ENCODE data around the gene ECSIT. TPM values are rescaled to one million over a fixed set of nuclear protein-coding genes. Genes with fewer than 3 reads are reported as not detected.

The ECSIT gene
- polyA plus RNA-seq, 2 of the 4 experiments (the other 2 are of a cell fraction), result 23.0 to 29.7 TPM

DNA sequence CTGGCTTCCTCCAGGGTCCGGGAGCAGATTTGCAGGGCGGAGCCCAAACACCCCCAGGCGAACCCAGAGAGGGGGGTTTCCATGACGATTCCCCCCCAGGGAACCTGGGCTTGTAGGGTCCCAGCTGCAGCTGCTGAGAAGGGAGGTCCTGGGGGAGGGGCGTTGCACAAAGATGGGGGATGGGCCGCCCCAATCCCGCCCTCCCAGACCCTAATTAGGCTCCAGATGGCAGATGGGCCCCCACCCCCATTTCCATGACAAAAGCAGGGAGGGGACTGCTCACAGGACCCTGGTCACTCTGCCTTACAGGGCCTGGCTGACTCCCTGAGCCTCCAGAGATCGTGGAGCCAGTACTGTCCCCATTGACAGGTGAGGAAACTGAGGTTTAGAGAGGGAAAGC is 63.3 kb downstream of the ECSIT start:
- ChIA-PET POLR2A (no interaction called here), CTCF (no interaction called here)
- H3K4me3 ChIP-seq, result no peak overlapping the region
- no peaks in the 10 kb centered on the region for H3K4me1 ChIP-seq
- WGBS (ENCODE audit: missing lambda C conversion rate), result 13% methylated on average over 3 of the region's 8 CpGs
- no peaks in the 10 kb centered on the region for H3K9me3 ChIP-seq
- ATAC-seq, result no peak
- TF ChIP-seq FOSB (CRISPR knock-in tag; IDR thresholded peaks at IDR 0.05) (no peak), TP53 (CRISPR knock-in tag; IDR thresholded peaks at IDR 0.05) (no peak), FOSL2 (IDR thresholded peaks at IDR 0.05) (no peak), FOSL2 (CRISPR knock-in tag; IDR thresholded peaks at IDR 0.05) (no peak), ZSCAN20 (CRISPR knock-in tag; IDR thresholded peaks at IDR 0.05) (no peak), KDM5A (IDR thresholded peaks at IDR 0.05) (no peak), RCOR1 (IDR thresholded peaks at IDR 0.05; ENCODE audit: low read depth, low read length) (no peak), RFX5 (IDR thresholded peaks at IDR 0.05) (no peak), HOXA7 (CRISPR knock-in tag; IDR thresholded peaks at IDR 0.05) (no peak), HOXB13 (CRISPR knock-in tag; IDR thresholded peaks at IDR 0.05; ENCODE audit: low read depth) (no peak), ZC3H11A (IDR thresholded peaks at IDR 0.05) (no peak), POLR2A (IDR thresholded peaks at IDR 0.05; ENCODE audit: low read length) (no peak), RNF2 (IDR thresholded peaks at IDR 0.05; ENCODE audit: borderline replicate concordance, low read depth) (no peak), TFCP2L1 (CRISPR knock-in tag; IDR thresholded peaks at IDR 0.05) (no peak), EP300 (IDR thresholded peaks at IDR 0.05) (no peak), SREBF2 (IDR thresholded peaks at IDR 0.05) (no peak), FOXS1 (CRISPR knock-in tag; IDR thresholded peaks at IDR 0.05) (no peak)
- TF ChIP-seq, protein P1, sequence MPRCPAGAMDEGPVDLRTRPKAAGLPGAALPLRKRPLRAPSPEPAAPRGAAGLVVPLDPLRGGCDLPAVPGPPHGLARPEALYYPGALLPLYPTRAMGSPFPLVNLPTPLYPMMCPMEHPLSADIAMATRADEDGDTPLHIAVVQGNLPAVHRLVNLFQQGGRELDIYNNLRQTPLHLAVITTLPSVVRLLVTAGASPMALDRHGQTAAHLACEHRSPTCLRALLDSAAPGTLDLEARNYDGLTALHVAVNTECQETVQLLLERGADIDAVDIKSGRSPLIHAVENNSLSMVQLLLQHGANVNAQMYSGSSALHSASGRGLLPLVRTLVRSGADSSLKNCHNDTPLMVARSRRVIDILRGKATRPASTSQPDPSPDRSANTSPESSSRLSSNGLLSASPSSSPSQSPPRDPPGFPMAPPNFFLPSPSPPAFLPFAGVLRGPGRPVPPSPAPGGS (IDR thresholded peaks at IDR 0.05), result no peak
- TF ChIP-seq, protein P2, sequence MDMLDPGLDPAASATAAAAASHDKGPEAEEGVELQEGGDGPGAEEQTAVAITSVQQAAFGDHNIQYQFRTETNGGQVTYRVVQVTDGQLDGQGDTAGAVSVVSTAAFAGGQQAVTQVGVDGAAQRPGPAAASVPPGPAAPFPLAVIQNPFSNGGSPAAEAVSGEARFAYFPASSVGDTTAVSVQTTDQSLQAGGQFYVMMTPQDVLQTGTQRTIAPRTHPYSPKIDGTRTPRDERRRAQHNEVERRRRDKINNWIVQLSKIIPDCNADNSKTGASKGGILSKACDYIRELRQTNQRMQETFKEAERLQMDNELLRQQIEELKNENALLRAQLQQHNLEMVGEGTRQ (IDR thresholded peaks at IDR 0.05), result no peak
- no peak overlapping the region for H3K27ac ChIP-seq
- H3K4me2 ChIP-seq, result no peak overlapping the region
- DNase-seq (ENCODE audit: low read depth in 1 of 2, low spot score in 1 of 2), result no peak
- no peak for FAIRE-seq

DNA sequence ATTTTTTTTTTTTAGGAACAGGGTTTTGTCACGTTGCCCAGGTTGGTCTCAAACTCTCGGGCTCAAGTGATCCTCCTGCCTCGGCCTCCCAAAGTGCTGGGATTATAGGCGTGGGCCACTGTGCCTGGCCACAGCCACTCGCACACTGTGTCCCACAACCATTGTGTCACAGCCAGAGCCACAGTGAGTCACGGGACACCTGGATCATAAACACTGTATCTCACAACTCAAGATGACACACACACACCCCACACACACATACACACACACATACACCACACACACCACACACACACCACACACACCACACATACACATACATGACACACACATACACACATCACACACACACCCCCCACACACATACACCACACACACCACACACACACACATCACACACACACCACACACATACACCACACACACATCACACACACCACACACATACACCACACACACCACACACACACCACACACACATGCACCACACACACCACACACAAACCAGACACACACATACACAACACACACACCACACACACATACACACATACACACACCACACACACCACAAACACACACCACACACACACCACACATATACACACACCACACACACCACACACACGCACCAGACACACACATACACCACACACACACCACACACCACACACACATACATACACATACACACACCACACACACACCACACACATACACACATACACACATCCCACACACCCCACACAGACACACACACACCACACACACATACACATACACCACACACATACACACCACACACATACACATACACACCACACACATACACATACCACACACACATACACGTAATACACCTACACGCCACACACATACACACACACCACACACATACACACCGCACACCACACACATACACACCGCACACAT is 64.3 kb downstream of the ECSIT start:
- ChIA-PET CTCF (interaction anchor here (1.1 kb wide), 1 partner anchor 18 kb away, joined by 4 read pairs; no protein-coding TSS in a partner anchor), POLR2A (no interaction called here)
- Histone ChIP-seq H3K4me3 (no peak overlapping the region), H3K9me3 (no peaks in the 10 kb centered on the region), H3K4me2 (no peak overlapping the region), H3K4me1 (no peaks in the 10 kb centered on the region), H3K27ac (no peak overlapping the region)
- no peak for FAIRE-seq
- 55% methylated on average over 11 of the region's 11 CpGs for WGBS (ENCODE audit: missing lambda C conversion rate)
- no peak for ATAC-seq
- DNase-seq (ENCODE audit: low read depth in 1 of 2, low spot score in 1 of 2), result no peak
- TF ChIP-seq, protein P3, sequence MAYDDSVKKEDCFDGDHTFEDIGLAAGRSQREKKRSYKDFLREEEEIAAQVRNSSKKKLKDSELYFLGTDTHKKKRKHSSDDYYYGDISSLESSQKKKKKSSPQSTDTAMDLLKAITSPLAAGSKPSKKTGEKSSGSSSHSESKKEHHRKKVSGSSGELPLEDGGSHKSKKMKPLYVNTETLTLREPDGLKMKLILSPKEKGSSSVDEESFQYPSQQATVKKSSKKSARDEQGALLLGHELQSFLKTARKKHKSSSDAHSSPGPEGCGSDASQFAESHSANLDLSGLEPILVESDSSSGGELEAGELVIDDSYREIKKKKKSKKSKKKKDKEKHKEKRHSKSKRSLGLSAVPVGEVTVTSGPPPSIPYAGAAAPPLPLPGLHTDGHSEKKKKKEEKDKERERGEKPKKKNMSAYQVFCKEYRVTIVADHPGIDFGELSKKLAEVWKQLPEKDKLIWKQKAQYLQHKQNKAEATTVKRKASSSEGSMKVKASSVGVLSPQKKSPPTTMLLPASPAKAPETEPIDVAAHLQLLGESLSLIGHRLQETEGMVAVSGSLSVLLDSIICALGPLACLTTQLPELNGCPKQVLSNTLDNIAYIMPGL (CRISPR knock-in tag; IDR thresholded peaks at IDR 0.05; ENCODE audit: borderline replicate concordance), result no peak
- TF ChIP-seq HDAC2 (IDR thresholded peaks at IDR 0.05) (no peak), RAD21 (conservative IDR thresholded peaks at IDR 0.05 in 1 of 2, IDR thresholded peaks at IDR 0.05 in 1 of 2) (no peak), JUN (IDR thresholded peaks at IDR 0.05) (no peak), PHF8 (IDR thresholded peaks at IDR 0.05; ENCODE audit: borderline replicate concordance, low read depth) (no peak), MAFK (IDR thresholded peaks at IDR 0.05; ENCODE audit: partially characterized antibody) (no peak), JUNB (IDR thresholded peaks at IDR 0.05) (no peak), NFE2L2 (conservative IDR thresholded peaks at IDR 0.05; ENCODE audit: low read length) (no peak), CBX8 (IDR thresholded peaks at IDR 0.05) (no peak), SREBF2 (IDR thresholded peaks at IDR 0.05) (no peak), MAZ (IDR thresholded peaks at IDR 0.05; ENCODE audit: borderline replicate concordance, low read depth, low read length) (no peak), SMC3 (IDR thresholded peaks at IDR 0.05) (no peak), ESRRA (IDR thresholded peaks at IDR 0.05; ENCODE audit: borderline replicate concordance, low read length) (no peak), EHF (CRISPR knock-in tag; IDR thresholded peaks at IDR 0.05) (no peak), GATA3 (IDR thresholded peaks at IDR 0.05; ENCODE audit: borderline replicate concordance) (no peak), FOSL2 (IDR thresholded peaks at IDR 0.05) (no peak), FOSL2 (CRISPR knock-in tag; IDR thresholded peaks at IDR 0.05) (no peak), POLR2A (IDR thresholded peaks at IDR 0.05; ENCODE audit: low read length) (no peak), ZC3H11A (IDR thresholded peaks at IDR 0.05) (no peak), CHD2 (IDR thresholded peaks at IDR 0.05; ENCODE audit: low read length, partially characterized antibody) (no peak)
- TF ChIP-seq, protein P4, sequence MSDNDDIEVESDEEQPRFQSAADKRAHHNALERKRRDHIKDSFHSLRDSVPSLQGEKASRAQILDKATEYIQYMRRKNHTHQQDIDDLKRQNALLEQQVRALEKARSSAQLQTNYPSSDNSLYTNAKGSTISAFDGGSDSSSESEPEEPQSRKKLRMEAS (IDR thresholded peaks at IDR 0.05), result no peak
